ENCODE data around the gene SPON1.

The SPON1 gene

GRCh38 chr11:13944016-13944415, 18.5 kb upstream of the SPON1 start:
- DNase-seq (ENCODE audit: low read depth in 2 of 2) = no peak

GRCh38 chr11:13944911-13945425, 17.6 kb upstream of the SPON1 start:
- no peak for DNase-seq (ENCODE audit: low read depth in 2 of 2)

DNA sequence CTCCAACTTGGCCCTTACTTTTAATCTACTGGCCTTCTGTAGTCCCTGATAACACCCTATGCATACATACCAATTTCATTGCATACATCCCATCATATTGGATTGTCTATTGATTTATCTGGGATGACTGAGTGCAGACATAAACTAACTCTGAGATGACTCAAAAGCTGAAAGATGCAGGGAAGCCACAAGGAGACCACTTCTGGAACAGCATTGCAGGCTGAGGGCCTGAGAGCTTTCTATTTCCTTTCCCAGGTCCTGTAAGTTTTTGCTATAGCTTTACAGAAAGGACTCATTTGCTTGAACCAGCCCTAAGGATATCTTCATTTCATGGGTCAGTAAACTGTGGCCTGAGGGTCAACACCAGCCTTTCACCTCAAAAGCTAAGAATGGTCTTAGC, 15.1 kb upstream of the SPON1 start:
- DNase-seq (ENCODE audit: low read depth in 2 of 2) = no peak

- no peak for DNase-seq (ENCODE audit: low read depth in 2 of 2)
These were observed 12.6 kb upstream of the SPON1 start for GRCh38 chr11:13949876-13950275.

DNA sequence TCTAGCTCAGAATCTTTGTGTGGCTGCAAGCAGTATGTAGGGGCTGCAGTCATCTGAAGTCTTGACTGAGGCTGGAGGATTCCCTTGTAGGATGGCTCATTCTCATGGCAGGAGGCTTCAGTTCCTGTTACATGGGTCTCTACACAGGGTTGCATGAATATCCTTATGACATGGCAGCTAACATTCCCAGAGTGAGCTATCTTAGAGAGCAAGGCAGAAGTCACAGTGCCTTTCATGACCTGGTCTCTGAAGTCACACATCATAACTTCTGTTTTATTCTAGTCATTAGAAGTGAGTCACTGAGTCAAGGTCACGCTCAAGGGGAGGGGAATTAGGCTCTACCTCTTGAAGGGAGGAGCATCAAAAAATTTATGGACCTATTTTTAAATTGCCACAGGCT, 10.3 kb upstream of the SPON1 start:
- DNase-seq (ENCODE audit: low read depth in 2 of 2) = no peak

- DNase-seq (ENCODE audit: low read depth in 2 of 2) = no peak
These were observed 9.9 kb upstream of the SPON1 start for GRCh38 chr11:13952668-13953067.

DNA sequence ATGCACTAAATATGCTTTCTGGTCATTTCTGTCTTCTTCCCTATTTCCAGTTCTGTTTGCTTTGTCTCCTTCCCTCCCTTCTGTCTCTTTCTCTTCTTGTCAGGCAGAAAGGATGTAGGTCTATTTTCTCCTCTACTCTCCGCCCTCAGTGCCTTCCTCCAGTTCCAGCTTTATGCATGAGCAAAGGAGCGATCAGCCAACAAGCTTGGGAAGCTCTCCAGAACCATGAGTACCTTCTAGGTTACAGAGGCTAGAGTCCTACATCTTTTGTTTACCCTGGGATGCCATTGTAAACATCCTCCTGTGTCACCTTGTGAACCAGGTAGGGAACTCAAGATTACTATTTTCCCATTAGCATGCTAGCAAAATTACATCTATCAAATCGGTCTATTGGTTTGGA, 7.9 kb upstream of the SPON1 start:
- DNase-seq (ENCODE audit: low read depth in 2 of 2) = no peak

- DNase-seq (ENCODE audit: low read depth in 2 of 2) = peak in 1 of 2 donors; percentile 36
These were observed 6.5 kb upstream of the SPON1 start for GRCh38 chr11:13955971-13956421.

- DNase-seq (ENCODE audit: low read depth in 2 of 2) = no peak
These were observed 5.5 kb upstream of the SPON1 start for GRCh38 chr11:13956988-13957387.

- no peak for DNase-seq (ENCODE audit: low read depth in 2 of 2)
These were observed 3.7 kb upstream of the SPON1 start for GRCh38 chr11:13958641-13959400.

GRCh38 chr11:13962198-13962561, 343 bp upstream of the SPON1 start:
- no peak for DNase-seq (ENCODE audit: low read depth in 2 of 2)

DNA sequence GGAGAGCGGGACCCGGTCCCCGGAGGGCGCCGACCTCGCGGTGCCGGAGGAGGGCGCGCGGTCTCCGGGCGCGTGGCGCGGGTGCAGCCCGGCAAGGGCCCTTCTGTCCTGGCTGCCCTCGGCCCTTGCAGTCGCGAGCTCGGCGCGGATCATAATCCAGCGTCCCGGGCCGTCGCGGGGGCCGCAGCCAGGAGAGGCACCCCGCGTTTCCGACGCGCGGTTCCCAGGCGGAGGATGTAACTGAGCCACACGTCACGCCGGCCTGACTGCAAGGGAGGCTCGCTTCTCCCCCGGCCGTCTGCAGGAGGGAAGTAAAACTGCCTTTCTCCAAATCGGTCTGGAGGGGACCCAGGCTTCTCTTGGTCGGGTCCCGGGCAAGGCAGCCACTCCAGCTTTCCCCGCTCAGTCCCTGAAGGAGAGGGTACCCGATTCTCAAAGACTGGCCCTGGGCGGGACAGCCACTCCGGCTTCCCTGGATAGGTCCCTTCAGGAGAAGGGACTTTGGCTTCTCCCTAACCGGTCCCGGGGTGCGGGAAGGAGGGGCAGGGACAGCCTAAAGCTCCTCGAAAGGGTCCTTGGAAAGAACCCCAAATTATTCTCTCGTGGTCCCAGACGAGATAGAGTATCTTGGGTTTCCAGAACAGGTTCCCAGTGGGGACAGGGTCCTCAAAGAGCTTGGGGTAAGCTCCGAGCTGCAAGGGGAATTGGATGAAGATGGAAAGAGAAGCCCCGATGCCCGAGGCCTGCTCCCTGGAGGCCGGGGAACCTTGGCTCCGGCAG, 836 bp downstream of the SPON1 start:
- DNase-seq (ENCODE audit: low read depth in 2 of 2) = no peak

DNA sequence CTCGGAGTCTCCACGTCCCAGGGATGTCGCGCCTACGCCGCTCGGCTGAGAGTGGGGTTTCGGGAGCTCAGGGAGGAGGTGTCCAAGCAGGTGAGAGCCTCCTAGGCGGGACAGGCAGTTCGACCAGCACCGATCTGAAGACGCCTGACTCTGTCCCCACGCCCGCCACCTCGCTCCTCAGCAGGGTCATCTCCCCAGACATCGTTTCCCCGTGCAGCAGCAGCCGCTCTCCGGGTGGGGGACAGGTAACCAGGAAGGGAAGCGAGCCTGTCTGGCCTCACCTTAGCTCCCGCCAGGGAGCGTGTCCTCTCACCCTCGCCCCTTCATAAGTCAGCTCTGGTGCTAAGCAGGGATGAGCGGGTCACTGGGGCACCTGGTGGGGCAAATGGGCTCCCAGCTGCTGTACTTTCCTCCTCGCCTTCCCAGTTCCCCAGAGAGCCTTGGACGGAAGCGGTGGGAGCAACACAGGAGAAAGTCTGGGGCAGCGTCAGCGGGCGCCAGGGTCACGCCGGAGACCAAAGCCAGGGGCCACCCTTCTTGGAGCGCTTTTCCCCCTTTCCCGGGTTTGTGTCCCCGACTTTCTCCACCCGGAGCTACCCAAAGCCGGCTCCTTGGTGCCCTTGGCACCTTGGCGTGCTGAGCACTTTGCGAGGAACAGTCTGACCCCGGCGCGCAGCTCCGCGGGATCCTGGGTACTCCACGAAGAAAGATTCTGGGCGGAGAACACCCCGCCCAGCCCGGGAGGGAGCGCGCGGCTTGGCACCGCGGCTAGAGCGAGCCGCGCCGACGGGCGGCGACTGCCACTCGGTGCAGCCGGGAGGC, 1.6 kb downstream of the SPON1 start:
- no peak for DNase-seq (ENCODE audit: low read depth in 2 of 2)

DNA sequence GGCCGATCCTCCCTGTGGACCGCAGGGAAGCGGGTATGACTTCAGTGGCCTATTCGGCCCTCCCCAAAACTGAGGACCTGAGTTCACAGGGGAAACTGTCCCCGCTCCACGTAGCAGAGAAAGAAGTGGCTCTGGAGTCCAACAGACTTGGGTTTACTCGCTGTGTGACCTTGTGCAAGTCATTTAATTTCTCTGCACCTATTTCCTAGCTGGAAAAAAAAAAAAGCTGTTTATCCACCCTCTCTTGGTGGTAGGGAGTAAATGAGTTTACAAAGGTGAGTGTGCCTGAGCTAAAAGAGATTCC, 2.2 kb downstream of the SPON1 start:
- no peak for DNase-seq (ENCODE audit: low read depth in 2 of 2)

- no peak for DNase-seq (ENCODE audit: low read depth in 2 of 2)
These were observed 2.8 kb downstream of the SPON1 start for GRCh38 chr11:13965337-13965736.

DNA sequence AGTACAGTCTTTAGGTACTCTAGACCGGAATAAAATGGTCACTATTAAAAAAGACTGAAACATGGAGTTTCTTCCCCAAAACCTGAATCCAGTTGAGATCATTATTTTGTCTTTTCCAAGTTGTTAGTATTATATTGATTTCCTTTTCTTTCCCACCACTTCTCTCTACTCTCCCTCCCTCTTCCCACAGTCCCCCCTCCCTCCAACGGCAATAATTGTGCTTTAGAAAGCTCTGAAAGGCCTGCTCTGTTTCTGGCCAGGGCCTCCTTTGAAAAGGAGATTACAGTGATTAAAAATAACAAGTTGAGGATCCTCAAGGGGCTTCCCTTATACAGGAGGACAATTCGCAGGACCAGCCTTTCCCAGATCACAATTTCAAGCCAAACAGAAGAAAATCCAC, 3.5 kb downstream of the SPON1 start:
- DNase-seq (ENCODE audit: low read depth in 2 of 2) = no peak

- DNase-seq (ENCODE audit: low read depth in 2 of 2) = no peak
These were observed 4.0 kb downstream of the SPON1 start for GRCh38 chr11:13966486-13966885.

GRCh38 chr11:13970986-13971385, 8.5 kb downstream of the SPON1 start:
- DNase-seq (ENCODE audit: low read depth in 2 of 2) = no peak

GRCh38 chr11:13972043-13972910, 9.8 kb downstream of the SPON1 start:
- no peak for DNase-seq (ENCODE audit: low read depth in 2 of 2)

DNA sequence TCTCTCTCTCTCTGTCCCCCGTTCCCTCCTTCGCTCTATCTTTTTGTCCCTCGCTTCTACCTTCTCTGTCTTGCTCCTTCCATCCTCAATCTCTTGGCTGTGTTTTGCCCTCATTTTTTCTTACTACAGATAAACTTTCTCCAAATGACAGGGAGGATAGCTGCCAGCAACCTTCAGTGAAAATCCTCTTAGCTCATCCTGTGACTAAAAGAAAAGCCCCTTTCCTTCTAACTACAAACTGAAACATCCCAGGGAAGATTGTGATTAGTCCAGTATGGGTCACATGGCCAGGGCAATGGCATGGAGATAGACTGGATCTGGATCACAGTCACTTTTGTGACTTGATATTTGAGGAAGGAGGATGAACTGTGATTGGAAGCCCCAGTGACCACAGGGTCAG, 10.4 kb downstream of the SPON1 start:
- DNase-seq (ENCODE audit: low read depth in 2 of 2) = no peak

DNA sequence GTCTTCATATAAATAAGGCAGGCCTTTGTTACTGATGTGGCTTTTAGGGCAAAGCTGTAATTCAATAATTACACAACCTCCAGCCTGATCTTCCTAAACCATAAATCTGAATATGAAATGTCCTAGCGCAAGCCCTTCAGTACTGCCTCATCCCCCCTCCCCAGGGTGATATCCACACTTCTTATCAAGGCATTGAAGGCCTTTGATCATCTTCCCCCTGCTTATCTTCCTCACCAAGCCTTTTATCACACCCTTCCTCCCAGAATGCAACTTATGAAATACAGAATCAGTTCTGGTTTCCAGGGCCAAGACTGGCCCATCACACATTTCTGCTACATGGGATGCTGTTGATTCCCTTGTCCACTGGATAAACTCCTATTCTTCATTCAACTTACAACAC, 12.1 kb downstream of the SPON1 start:
- DNase-seq (ENCODE audit: low read depth in 2 of 2) = no peak
